GM19452 (cell line): ENCODE measurements around the gene CACNA2D3.

ENCODE experiments used
- ATAC-seq: cut with Tn5 transposase; IDR thresholded peaks from one replicate; pipeline ENCODE4 v1.9.1; 2021; ENCODE audit not compliant: unreplicated experiment

The CACNA2D3 gene

GRCh38 chr3:54900838-54901591, 778.7 kb downstream of the CACNA2D3 start:
- no peak for ATAC-seq

GRCh38 chr3:54901906-54902685, 779.7 kb downstream of the CACNA2D3 start:
- no peak for ATAC-seq

GRCh38 chr3:54905261-54905888, 783.0 kb downstream of the CACNA2D3 start:
- no peak for ATAC-seq

- ATAC-seq, result no peak
Observed at GRCh38 chr3:54905920-54906319, 783.6 kb downstream of the CACNA2D3 start.

GRCh38 chr3:54906763-54907162, 784.4 kb downstream of the CACNA2D3 start:
- ATAC-seq, result no peak

- no peak for ATAC-seq
Observed at GRCh38 chr3:54909191-54909590, 786.8 kb downstream of the CACNA2D3 start.

GRCh38 chr3:54914180-54914579, 791.8 kb downstream of the CACNA2D3 start:
- ATAC-seq, result no peak

- no peak for ATAC-seq
Observed at GRCh38 chr3:54915181-54915580, 792.8 kb downstream of the CACNA2D3 start.

- no peak for ATAC-seq
Observed at GRCh38 chr3:54915976-54916375, 793.6 kb downstream of the CACNA2D3 start.

- no peak for ATAC-seq
Observed at GRCh38 chr3:54916732-54917131, 794.4 kb downstream of the CACNA2D3 start.

- no peak for ATAC-seq
Observed at GRCh38 chr3:54917174-54917573, 794.8 kb downstream of the CACNA2D3 start.

GRCh38 chr3:54917862-54918261, 795.5 kb downstream of the CACNA2D3 start:
- ATAC-seq, result no peak

GRCh38 chr3:54918516-54918915, 796.2 kb downstream of the CACNA2D3 start:
- no peak for ATAC-seq

GRCh38 chr3:54928046-54928770, 805.9 kb downstream of the CACNA2D3 start, which contains the start of gene LRTM1:
LRTM1 (minus strand) TSS chr3:54928059; CDS start chr3:54927911, 148 bp downstream.
- ATAC-seq, result no peak

- ATAC-seq, result no peak
Observed at GRCh38 chr3:54931182-54931581, 808.8 kb downstream of the CACNA2D3 start.

- no peak for ATAC-seq
Observed at GRCh38 chr3:54932606-54933005, 810.3 kb downstream of the CACNA2D3 start.

- no peak for ATAC-seq
Observed at GRCh38 chr3:54935869-54936268, 813.5 kb downstream of the CACNA2D3 start.

- ATAC-seq, result no peak
Observed at GRCh38 chr3:54936561-54936960, 814.2 kb downstream of the CACNA2D3 start.

GRCh38 chr3:54939557-54940300, 817.4 kb downstream of the CACNA2D3 start:
- ATAC-seq, result no peak

GRCh38 chr3:54940971-54941370, 818.6 kb downstream of the CACNA2D3 start:
- no peak for ATAC-seq
